HepG2 (cell line): Measurements from ENCODE around the gene CYB5R3. TPM values are rescaled to one million over a fixed set of nuclear protein-coding genes. Genes with fewer than 3 reads are reported as not detected.
A peak's percentile ranks its signal among the peaks of the same experiment; 100 is the strongest.

Source experiments
- FIP1L1 ChIP-seq: fragments of 200-400 bp; formaldehyde crosslinking; IDR thresholded peaks from 2 replicates; pipeline ENCODE4 v1.6.1; 2018; ENCODE audit warnings: low read depth, mild to moderate bottlenecking, low read length, moderate library complexity, borderline replicate concordance; ENCODE audit not compliant: insufficient read depth
- HMGXB4 ChIP-seq, 2 experiments: sonication (generic) in 1 of 2; formaldehyde crosslinking in 1 of 2; IDR thresholded peaks; 2 replicates each; pipeline versions ENCODE4 v1.4.0 to v1.6.1; 2018 to 2020; ENCODE audit warnings: missing genetic modification reagents in 2 of 2, borderline replicate concordance in 1 of 2, low read depth in 1 of 2, mild to moderate bottlenecking in 1 of 2, missing biosample characterization in 1 of 2
- MLX ChIP-seq: IDR thresholded peaks from 2 replicates; pipeline ENCODE4 v1.6.1; 2016
- NR1H2 ChIP-seq: sonication (generic); formaldehyde crosslinking; IDR thresholded peaks from 2 replicates; pipeline ENCODE4 v1.8.1; 2022; ENCODE audit warnings: low read depth, missing genetic modification reagents, borderline replicate concordance
- SNAPC4 ChIP-seq: sonication (generic); formaldehyde crosslinking; IDR thresholded peaks from 2 replicates; pipeline ENCODE4 v1.4.0; 2020; ENCODE audit warnings: mild to moderate bottlenecking, missing genetic modification reagents
- STAG1 ChIP-seq: sonication (generic); formaldehyde crosslinking; IDR thresholded peaks from 2 replicates; pipeline ENCODE4 v1.4.0; 2020; ENCODE audit warnings: missing genetic modification reagents
- YEATS4 ChIP-seq: sonication (generic); formaldehyde crosslinking; IDR thresholded peaks from 2 replicates; pipeline ENCODE4 v1.4.0; 2020; ENCODE audit warnings: missing genetic modification reagents, borderline replicate concordance
- ZFP91 ChIP-seq: sonication (generic); formaldehyde crosslinking; IDR thresholded peaks from 2 replicates; pipeline ENCODE4 v1.9.0; 2022; ENCODE audit warnings: missing genetic modification reagents, mild to moderate bottlenecking, borderline replicate concordance
- ZNF350 ChIP-seq: sonication (generic); formaldehyde crosslinking; IDR thresholded peaks from 2 replicates; pipeline ENCODE4 v1.4.0; 2020; ENCODE audit warnings: mild to moderate bottlenecking, low read depth, missing genetic modification reagents, borderline replicate concordance
- ZNF552 ChIP-seq: sonication (generic); formaldehyde crosslinking; IDR thresholded peaks from 2 replicates; pipeline ENCODE4 v1.9.0; 2022; ENCODE audit warnings: missing genetic modification reagents, mild to moderate bottlenecking, borderline replicate concordance
- ZNF687 ChIP-seq: sonication (generic); formaldehyde crosslinking; IDR thresholded peaks from 2 replicates; pipeline ENCODE4 v1.5.1; 2020; ENCODE audit warnings: mild to moderate bottlenecking, missing genetic modification reagents, moderate library complexity
- ZNF776 ChIP-seq: sonication (generic); formaldehyde crosslinking; IDR thresholded peaks from 2 replicates; pipeline ENCODE4 v1.4.0; 2020; ENCODE audit warnings: mild to moderate bottlenecking, missing genetic modification reagents
- polyA plus RNA-seq, 8 experiments: library from polyadenylated mRNA; depleted of rRNA in 3 of 8; stranded (reverse) in 7 of 8; unstranded in 1 of 8; fragments of >200 nt; fragmentation: Illumina TruSeq in 4 of 8; extraction: Trizol in 4 of 8; gene quantifications; 2 replicates each; pipeline versions ENCODE4 v1.2.1 to v1.2.3, GENCODE V29; 2011 to 2016; ENCODE audit warnings: low read depth in 4 of 8, missing spikeins in 1 of 8, mixed read lengths in 1 of 8; ENCODE audit not compliant: insufficient read depth in 1 of 8
- total RNA-seq, 5 experiments: library from RNA; depleted of rRNA; stranded (reverse); fragments of >200 nt; fragmentation: Illumina TruSeq; extraction: Trizol; gene quantifications; 2 replicates each; pipeline ENCODE4 v1.2.3, GENCODE V29; 2016; ENCODE audit warnings: low read depth in 1 of 5

CYB5R3 gene
- total and polyA plus RNA-seq, 2 of the 13 experiments (the other 11 are each of a cell fraction or from before 2014, with no cell fraction given), result 32.4 to 305 TPM

- TF ChIP-seq SNAPC4 (CRISPR knock-in tag), result peak; percentile 97
- TF ChIP-seq YEATS4, result no peak
- TF ChIP-seq ZNF776 (CRISPR knock-in tag), result 0 out of 2 replicates have a peak, but pooled peaks have one; percentile 19
- TF ChIP-seq STAG1 (CRISPR knock-in tag), result peak; percentile 72
- 0 out of 2 replicates have a peak, but pooled peaks have one; percentile 32 for TF ChIP-seq ZNF350 (CRISPR knock-in tag)
- no peak for TF ChIP-seq MLX (CRISPR knock-in tag)
- no peak for TF ChIP-seq ZNF552 (CRISPR knock-in tag)
- TF ChIP-seq FIP1L1, result no peak
- TF ChIP-seq HMGXB4 (CRISPR knock-in tag; IDR thresholded peaks at IDR 0.05; ENCODE audit: borderline replicate concordance in 1 of 2, low read depth in 1 of 2), result 0 out of 4 replicates have a peak, but pooled peaks of 1 of the 2 experiments have one; percentile 51
- peak; percentile 48; the same call in 1 of the 2 replicates for TF ChIP-seq ZFP91 (CRISPR knock-in tag)
- TF ChIP-seq NR1H2, result no peak
- TF ChIP-seq ZNF687 (CRISPR knock-in tag), result peak; percentile 51; the same call in 1 of the 2 replicates
Observed at GRCh38 chr22:42661985-42662831, 13.0 kb upstream of the CYB5R3 start (continued).
